Left cardiac atrium (tissue), 4 donors: ENCODE measurements around the gene SPEM2. TPM values are rescaled to one million over a fixed set of nuclear protein-coding genes. Genes with fewer than 3 reads are reported as not detected.

Experiments used
- ATAC-seq, 2 donors: fragments of 200-7000 bp; cut with Tn5 transposase; one replicate each; pipeline ENCODE4 v1.9.1; 2020; ENCODE audit warnings: mild to moderate bottlenecking in 2 of 2, moderate library complexity in 2 of 2
- DNase-seq: peaks from one replicate; pipeline ENCODE4 v3.0.0-alpha.2; 2020
- intact Hi-C, 2 donors: fragments of 100-400 bp; cut with DNase I; formaldehyde crosslinking; loops; one replicate each; pipeline versions ENCODE4 v1.14.1 to v1.15.1; 2022 to 2023
- total RNA-seq, 2 donors: library from RNA; stranded (reverse); fragmentation: NEBNext Ultra II Directional; extraction: Animal tissue kit (Norgen Biotek cat#: 25700); gene quantifications; one replicate each; pipeline ENCODE4 v1.2.1, GENCODE V29; 2021
- donor health status: DM: no; HTN: yes; CAD: no.
- donor health status: DM: no; HTN: yes; CAD: no; lungs with severe emphysema.
- donor health status: DM: yes; HTN: yes; CAD: no.
- donor health status: Dilated cardiomyopathy.

Gene SPEM2
- total RNA-seq, 2 donors from 2014 or later, result not detected

GRCh38 chr17:7417056-7417655 is 8.3 kb upstream of the SPEM2 start:
- no peak for DNase-seq
- intact Hi-C loops, result no loop called here

GRCh38 chr17:7418472-7419152 is 6.8 kb upstream of the SPEM2 start:
- DNase-seq (no peak), ATAC-seq (no peak)
- intact Hi-C loops, result no loop called here

More at GRCh38 chr17:7417056-7417655, 8.3 kb upstream of the SPEM2 start:
- no peak for ATAC-seq

- DNase-seq (no peak), ATAC-seq (no peak)
- intact Hi-C loops, result no loop called here
These were observed 5.4 kb upstream of the SPEM2 start, which contains the start of gene SPEM1 for GRCh38 chr17:7419819-7420610. TSS of gene SPEM1 (plus strand) at chr17:7420324. CDS start at chr17:7420385, 61 bp downstream.

GRCh38 chr17:7421186-7421585 is 4.2 kb upstream of the SPEM2 start:
- intact Hi-C loops, result no loop called here
- ATAC-seq, result no peak
- no peak for DNase-seq

DNA sequence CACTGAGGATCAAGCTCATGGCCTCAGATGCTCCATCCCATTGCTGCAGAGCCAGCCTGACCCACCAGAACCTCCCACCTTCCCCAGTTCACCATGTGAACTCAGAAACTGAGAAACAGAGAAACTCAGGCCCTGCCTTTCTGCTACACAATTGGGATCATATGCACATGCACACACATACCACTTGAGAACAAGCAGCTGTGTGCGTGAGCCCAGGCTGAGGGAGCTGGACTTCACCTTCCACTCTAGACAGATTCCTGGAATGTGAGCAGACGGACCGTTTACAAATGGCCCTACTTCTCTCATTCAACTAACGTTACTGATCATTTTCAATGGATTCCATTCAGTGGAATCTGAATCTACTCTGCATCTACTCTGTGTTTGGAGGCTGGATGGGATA is 1.7 kb upstream of the SPEM2 start:
- ATAC-seq (no peak), DNase-seq (no peak)
- intact Hi-C loops, result no loop called here

DNA sequence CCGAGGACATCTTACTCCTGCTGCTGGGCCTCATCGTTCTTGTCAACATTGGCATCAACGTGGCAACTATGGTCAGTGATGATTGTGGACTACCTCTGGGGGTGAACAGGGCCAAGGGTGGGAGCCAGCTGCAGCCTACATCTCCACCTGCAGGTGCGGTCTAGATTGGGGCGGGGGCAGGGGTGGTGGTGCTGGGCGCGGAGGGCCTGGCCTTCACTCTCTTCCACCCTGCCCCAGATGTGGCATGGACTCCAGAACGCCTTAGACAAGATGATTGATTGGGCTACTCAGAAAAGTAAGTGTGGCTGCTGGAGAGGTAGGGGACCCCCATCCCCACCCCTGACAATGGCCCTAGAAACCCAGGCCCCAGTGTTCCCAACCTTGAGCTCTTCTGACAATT is 340 bp downstream of the SPEM2 start:
- ATAC-seq (no peak), DNase-seq (no peak)
- intact Hi-C loops, result loop anchor here in 1 of 2 donors (5.0 kb wide), 1 partner anchor 58 kb away; no protein-coding TSS in a partner anchor

- intact Hi-C loops, result loop anchor here in 1 of 2 donors (5.0 kb wide), 1 partner anchor 59 kb away; no protein-coding TSS in a partner anchor
These were observed 917 bp downstream of the SPEM2 start for GRCh38 chr17:7426203-7426863.

DNA sequence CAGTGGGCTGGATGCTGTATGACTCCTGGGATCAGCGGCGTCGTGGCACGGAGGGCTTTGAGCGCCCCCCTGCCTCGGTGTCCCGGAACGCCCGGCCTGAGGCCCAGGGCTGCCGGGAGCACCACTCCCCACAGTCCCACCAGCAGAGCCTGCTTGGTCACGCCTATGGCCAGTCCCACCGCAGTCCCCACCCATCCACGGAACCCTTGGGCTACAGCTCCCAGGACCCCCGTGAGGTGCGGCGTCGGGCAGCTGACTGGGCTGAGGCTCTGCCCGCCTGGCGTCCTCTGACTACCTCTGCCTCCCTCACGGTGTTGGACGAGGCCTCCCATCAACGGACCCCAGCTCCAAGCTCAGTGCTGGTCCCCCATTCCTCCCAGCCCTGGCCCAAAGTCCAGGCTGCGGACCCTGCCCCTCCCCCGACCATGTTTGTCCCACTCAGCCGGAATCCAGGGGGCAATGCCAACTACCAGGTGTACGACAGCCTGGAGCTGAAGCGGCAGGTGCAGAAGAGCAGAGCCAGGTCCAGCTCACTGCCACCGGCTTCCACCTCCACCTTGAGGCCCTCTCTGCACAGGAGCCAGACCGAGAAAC is 1.6 kb downstream of the SPEM2 start:
- no peak for DNase-seq
- intact Hi-C loops, result loop anchor here in 1 of 2 donors (5.0 kb wide), 1 partner anchor 60 kb away; no protein-coding TSS in a partner anchor
- ATAC-seq, result peak in 1 of 2 donors; percentile 18

More at GRCh38 chr17:7426203-7426863, 917 bp downstream of the SPEM2 start:
- ATAC-seq (no peak), DNase-seq (no peak)

DNA sequence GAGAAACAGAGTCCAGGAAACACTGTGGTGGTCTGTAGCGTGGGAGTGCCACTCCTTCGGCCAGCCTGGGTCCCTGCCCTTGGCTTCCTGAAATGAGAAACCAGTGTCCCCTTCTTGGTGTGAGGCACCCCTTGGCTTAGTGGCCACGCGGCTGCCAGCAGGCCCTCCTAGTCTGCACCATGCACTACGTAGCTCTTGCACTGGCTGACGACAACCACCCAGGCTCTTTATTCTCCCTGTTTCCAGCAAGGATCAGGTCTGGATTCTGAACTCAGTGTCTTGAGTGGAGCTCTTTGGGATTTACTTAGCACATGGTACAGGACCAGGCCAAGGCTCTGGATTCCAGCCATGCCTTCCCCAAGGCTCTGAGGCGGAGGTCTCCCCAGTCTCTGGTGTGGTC is 2.1 kb downstream of the SPEM2 start:
- DNase-seq (no peak), ATAC-seq (no peak)
- intact Hi-C loops, result loop anchor here in 1 of 2 donors (5.0 kb wide), 1 partner anchor 60 kb away; no protein-coding TSS in a partner anchor

DNA sequence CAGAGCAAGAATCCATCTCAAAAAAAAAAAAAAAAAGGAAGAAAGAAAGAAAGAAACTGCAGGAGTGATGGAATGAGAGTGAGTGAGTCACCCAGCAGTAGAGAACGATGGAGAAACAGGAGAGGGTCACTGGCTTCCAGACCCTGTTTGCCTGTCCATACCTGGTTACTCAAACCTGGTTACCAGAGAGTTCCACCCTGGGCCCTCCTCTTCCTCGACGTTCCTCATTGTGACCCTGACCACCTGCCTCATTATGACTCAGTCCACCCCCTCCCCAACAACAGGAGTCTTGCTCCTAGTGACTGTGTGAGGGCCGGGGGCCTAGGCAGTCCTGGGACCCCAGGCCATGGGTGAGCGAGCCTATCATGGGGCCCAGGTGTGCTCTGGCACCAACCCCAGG is 3.1 kb downstream of the SPEM2 start, which contains the start of gene SPEM3:
Gene SPEM3, plus strand, starts transcription at position 301 of the 400 bp plus-strand sequence. Its CDS starts 46 bp downstream, at position 347.
- DNase-seq (no peak), ATAC-seq (no peak)
- intact Hi-C loops, result loop anchor here in 1 of 2 donors (5.0 kb wide), 1 partner anchor 61 kb away; no protein-coding TSS in a partner anchor

DNA sequence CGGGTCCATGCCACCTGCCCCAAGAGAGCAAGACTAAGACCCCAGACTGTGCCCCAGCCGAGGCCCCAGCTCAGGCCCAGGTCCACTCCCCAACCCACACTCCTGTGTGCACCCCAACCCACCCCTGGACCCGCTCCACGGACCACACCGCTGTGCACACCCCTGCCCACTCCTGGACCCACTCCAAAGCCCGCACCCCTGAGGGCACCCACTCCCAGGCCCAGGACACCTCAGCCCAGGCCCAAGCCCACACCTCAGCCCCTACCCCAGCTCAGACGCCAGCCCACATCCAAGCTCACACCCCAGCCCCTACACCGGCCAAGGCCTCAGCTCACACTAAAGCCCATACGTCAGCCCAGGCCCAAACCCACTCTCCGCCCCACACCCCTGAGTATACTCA is 4.3 kb downstream of the SPEM2 start:
- peak in 1 of 2 donors; percentile 5 for ATAC-seq
- intact Hi-C loops, result loop anchor here (5.0 to 10.0 kb wide), 2 partner anchors 62 to 135 kb away; partner anchors contain the start of gene SENP3 (in 1 of the 2)
- DNase-seq, result no peak

- ATAC-seq, result no peak
- intact Hi-C loops, result loop anchor here in 1 of 2 donors (10.0 kb wide), 1 partner anchor 134 kb away; the partner anchor contains the start of gene SENP3
- DNase-seq, result no peak
These were observed 5.8 kb downstream of the SPEM2 start for GRCh38 chr17:7431231-7431630.

DNA sequence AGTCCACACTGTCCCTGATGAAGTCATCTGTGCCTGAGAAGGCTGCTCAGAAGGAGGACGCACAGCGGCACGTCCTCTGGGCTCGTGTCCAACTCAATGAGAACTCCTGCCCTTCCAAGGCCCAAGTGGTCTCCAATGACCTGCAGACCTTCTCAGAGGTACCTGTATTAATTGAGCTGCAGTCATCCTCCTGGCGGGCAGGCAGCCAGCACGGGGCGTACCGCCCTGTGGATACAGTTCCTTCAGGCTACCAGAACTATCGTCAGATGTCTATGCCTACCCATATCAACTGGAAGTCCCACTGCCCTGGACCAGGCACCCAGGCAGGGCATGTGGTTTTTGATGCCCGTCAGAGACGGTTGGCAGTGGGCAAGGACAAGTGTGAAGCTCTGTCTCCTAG is 6.9 kb downstream of the SPEM2 start:
- DNase-seq (no peak), ATAC-seq (no peak)
- intact Hi-C loops, result loop anchor here in 1 of 2 donors (10.0 kb wide), 1 partner anchor 133 kb away; the partner anchor contains the start of gene SENP3

- ATAC-seq, result peak in 1 of 2 donors; percentile 5
- DNase-seq, result peak; percentile 47
- intact Hi-C loops, result loop anchor here (2.0 to 10.0 kb wide), 5 partner anchors 31 to 129 kb away; partner anchors contain the start of genes SENP3 (in 2 of the 2), TMEM256 (in 1 of the 2) and TMEM95 (in 1 of the 2)
These were observed 10.5 kb downstream of the SPEM2 start for GRCh38 chr17:7435676-7436555.

GRCh38 chr17:7436556-7437368 is 11.3 kb downstream of the SPEM2 start:
- ATAC-seq (peak; percentile 76 to 78), DNase-seq (peak; percentile 83)
- intact Hi-C loops, result loop anchor here (5.0 to 10.0 kb wide), 4 partner anchors 51 to 128 kb away; partner anchors contain the start of genes SENP3 (in 2 of the 2) and TMEM95 (in 1 of the 2)

- intact Hi-C loops, result loop anchor here (5.0 to 10.0 kb wide), 4 partner anchors 50 to 127 kb away; partner anchors contain the start of genes SENP3 (in 2 of the 2) and TMEM95 (in 1 of the 2)
- DNase-seq, result peak; percentile 46
These were observed 12.0 kb downstream of the SPEM2 start for GRCh38 chr17:7437369-7437863.

More at GRCh38 chr17:7437369-7437863, 12.0 kb downstream of the SPEM2 start:
- ATAC-seq, result no peak
